Measurements from ENCODE around the gene STRIP2. TPM values are rescaled to one million over a fixed set of nuclear protein-coding genes. Genes with fewer than 3 reads are reported as not detected.
"Not testable (repeated sequence)": the region's sequence is repeated elsewhere in the genome, so short reads cannot be mapped to it uniquely, and the experiment has no call there.

STRIP2 gene
- polyA plus RNA-seq, 1 donor from 2014 or later, result 7.4 TPM

DNA sequence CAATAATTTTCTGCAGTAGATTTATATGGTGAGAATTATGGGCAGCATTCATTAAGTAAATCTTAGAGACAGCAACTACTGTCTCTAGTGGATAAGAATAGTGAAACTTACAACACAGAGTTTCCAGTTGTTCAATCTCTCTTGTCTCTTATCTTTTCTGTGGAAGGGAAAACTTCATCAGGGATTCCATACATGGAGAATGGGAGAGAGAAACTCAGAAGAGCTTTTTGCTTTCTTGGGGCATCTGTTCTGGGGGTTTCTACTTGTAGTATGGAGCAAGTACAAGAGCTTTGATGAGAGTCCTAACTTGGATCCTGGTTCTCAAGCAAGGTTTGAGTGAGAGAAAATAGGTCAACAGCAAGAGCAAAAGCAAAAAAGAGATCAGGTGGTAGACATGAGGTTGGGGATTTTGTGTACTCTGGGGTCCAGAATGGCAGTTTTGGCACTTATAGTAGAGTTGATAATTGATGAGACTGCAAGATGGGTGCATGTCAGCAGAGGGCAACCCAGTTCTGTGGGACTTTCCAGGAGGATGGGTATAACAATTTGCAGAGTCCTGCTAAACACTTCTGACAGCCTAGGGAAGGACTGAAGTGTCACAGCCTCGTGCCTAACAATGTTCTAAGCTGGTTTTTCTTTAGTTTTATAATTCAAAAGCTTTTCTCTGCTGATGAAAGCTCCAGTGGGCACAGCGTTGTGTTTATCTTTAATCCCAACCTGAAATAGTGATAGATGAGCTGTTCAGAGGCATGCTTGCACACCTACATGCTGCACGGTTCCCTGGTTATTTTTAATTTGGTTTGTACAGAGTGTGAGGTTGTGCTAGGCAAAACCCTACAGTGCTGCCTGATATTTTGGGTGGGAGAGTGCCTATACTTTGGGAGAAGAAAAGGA is 32.0 kb upstream of the STRIP2 start:
- Histone ChIP-seq H3K27me3 (ENCODE audit: insufficient read depth, low read depth, low read length) (no peaks in the 10 kb centered on the region), H3K4me2 (ENCODE audit: low read length) (no peak overlapping the region), H2AFZ (ENCODE audit: low read depth, low read length) (no peak overlapping the region), H3K79me2 (replicated peaks; ENCODE audit: insufficient read depth, low read length) (no peaks in the 10 kb centered on the region), H3K36me3 (ENCODE audit: insufficient read depth, low read length) (peaks cover 13% of the 10 kb centered on the region), H3K9me2 (ENCODE audit: insufficient read depth, low read length) (no peaks in the 10 kb centered on the region), H3K27ac (ENCODE audit: low read length) (no peak overlapping the region), H3K9ac (ENCODE audit: low read length) (no peak overlapping the region), H3K9me3 (ENCODE audit: low read length) (no peaks in the 10 kb centered on the region), H3F3A (ENCODE audit: insufficient read depth, low read length, poor library complexity, severe bottlenecking) (no peaks in the 10 kb centered on the region), H3K4me3 (ENCODE audit: low read length) (no peak overlapping the region), H4K20me1 (ENCODE audit: insufficient read depth) (no peaks in the 10 kb centered on the region)
- TF ChIP-seq EP300 (conservative IDR thresholded peaks at IDR 0.05; ENCODE audit: poor library complexity, severe bottlenecking), result no peak
- no peak for TF ChIP-seq MXI1 (conservative IDR thresholded peaks at IDR 0.05; ENCODE audit: poor library complexity, severe bottlenecking)
- TF ChIP-seq, protein P1, sequence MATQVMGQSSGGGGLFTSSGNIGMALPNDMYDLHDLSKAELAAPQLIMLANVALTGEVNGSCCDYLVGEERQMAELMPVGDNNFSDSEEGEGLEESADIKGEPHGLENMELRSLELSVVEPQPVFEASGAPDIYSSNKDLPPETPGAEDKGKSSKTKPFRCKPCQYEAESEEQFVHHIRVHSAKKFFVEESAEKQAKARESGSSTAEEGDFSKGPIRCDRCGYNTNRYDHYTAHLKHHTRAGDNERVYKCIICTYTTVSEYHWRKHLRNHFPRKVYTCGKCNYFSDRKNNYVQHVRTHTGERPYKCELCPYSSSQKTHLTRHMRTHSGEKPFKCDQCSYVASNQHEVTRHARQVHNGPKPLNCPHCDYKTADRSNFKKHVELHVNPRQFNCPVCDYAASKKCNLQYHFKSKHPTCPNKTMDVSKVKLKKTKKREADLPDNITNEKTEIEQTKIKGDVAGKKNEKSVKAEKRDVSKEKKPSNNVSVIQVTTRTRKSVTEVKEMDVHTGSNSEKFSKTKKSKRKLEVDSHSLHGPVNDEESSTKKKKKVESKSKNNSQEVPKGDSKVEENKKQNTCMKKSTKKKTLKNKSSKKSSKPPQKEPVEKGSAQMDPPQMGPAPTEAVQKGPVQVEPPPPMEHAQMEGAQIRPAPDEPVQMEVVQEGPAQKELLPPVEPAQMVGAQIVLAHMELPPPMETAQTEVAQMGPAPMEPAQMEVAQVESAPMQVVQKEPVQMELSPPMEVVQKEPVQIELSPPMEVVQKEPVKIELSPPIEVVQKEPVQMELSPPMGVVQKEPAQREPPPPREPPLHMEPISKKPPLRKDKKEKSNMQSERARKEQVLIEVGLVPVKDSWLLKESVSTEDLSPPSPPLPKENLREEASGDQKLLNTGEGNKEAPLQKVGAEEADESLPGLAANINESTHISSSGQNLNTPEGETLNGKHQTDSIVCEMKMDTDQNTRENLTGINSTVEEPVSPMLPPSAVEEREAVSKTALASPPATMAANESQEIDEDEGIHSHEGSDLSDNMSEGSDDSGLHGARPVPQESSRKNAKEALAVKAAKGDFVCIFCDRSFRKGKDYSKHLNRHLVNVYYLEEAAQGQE (IDR thresholded peaks at IDR 0.05; ENCODE audit: borderline replicate concordance), result no peak
- TF ChIP-seq RAD21 (conservative IDR thresholded peaks at IDR 0.05), result no peak
- TF ChIP-seq TAF1 (IDR thresholded peaks at IDR 0.05; ENCODE audit: low read depth), result no peak
- no peak for TF ChIP-seq SMC3 (conservative IDR thresholded peaks at IDR 0.05; ENCODE audit: poor library complexity)
- no peak for TF ChIP-seq POLR2AphosphoS5 (IDR thresholded peaks at IDR 0.05)
- TF ChIP-seq EZH2 (IDR thresholded peaks at IDR 0.05; ENCODE audit: borderline replicate concordance, insufficient read depth, low read length, poor library complexity, severe bottlenecking), result no peak
- TF ChIP-seq, protein P2, sequence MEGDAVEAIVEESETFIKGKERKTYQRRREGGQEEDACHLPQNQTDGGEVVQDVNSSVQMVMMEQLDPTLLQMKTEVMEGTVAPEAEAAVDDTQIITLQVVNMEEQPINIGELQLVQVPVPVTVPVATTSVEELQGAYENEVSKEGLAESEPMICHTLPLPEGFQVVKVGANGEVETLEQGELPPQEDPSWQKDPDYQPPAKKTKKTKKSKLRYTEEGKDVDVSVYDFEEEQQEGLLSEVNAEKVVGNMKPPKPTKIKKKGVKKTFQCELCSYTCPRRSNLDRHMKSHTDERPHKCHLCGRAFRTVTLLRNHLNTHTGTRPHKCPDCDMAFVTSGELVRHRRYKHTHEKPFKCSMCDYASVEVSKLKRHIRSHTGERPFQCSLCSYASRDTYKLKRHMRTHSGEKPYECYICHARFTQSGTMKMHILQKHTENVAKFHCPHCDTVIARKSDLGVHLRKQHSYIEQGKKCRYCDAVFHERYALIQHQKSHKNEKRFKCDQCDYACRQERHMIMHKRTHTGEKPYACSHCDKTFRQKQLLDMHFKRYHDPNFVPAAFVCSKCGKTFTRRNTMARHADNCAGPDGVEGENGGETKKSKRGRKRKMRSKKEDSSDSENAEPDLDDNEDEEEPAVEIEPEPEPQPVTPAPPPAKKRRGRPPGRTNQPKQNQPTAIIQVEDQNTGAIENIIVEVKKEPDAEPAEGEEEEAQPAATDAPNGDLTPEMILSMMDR (IDR thresholded peaks at IDR 0.05; ENCODE audit: poor library complexity, severe bottlenecking), result no peak

DNA sequence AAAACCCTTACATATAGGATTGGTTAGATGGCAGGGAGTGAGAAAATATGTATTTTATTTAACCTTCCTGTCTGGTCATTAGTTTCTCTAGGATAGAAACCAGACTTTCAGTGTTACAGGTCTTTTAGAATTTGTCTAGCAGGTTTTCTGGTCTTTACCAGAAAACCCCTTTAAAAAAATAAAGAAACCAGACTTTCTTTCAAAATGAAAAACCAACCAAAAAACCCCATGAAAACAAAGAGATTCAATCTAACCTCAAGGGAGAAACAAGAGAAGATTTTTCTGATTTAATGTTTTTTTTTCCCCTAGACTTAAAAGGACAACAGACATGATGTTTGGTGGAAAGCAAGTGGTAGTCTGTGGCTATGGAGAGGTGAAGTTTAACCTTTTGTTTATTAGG is 28.7 kb upstream of the STRIP2 start:
- Histone ChIP-seq H3K27ac (ENCODE audit: low read length) (no peak overlapping the region), H3K9ac (ENCODE audit: low read length) (no peak overlapping the region), H3K4me2 (ENCODE audit: low read length) (no peak overlapping the region), H3K9me2 (ENCODE audit: insufficient read depth, low read length) (no peaks in the 10 kb centered on the region), H3K36me3 (ENCODE audit: insufficient read depth, low read length) (peaks cover 13% of the 10 kb centered on the region), H3K9me3 (ENCODE audit: low read length) (no peaks in the 10 kb centered on the region), H3F3A (ENCODE audit: insufficient read depth, low read length, poor library complexity, severe bottlenecking) (no peaks in the 10 kb centered on the region), H3K27me3 (ENCODE audit: insufficient read depth, low read depth, low read length) (no peaks in the 10 kb centered on the region), H3K4me3 (ENCODE audit: low read length) (no peak overlapping the region), H2AFZ (ENCODE audit: low read depth, low read length) (no peak overlapping the region), H3K79me2 (replicated peaks; ENCODE audit: insufficient read depth, low read length) (no peaks in the 10 kb centered on the region), H4K20me1 (ENCODE audit: insufficient read depth) (no peaks in the 10 kb centered on the region)
- TF ChIP-seq, protein P1 (IDR thresholded peaks at IDR 0.05; ENCODE audit: borderline replicate concordance), result no peak
- TF ChIP-seq SMC3 (conservative IDR thresholded peaks at IDR 0.05; ENCODE audit: poor library complexity), result no peak
- TF ChIP-seq TAF1 (IDR thresholded peaks at IDR 0.05; ENCODE audit: low read depth), result no peak
- TF ChIP-seq MXI1 (conservative IDR thresholded peaks at IDR 0.05; ENCODE audit: poor library complexity, severe bottlenecking), result no peak
- no peak for TF ChIP-seq POLR2AphosphoS5 (IDR thresholded peaks at IDR 0.05)
- no peak for TF ChIP-seq EP300 (conservative IDR thresholded peaks at IDR 0.05; ENCODE audit: poor library complexity, severe bottlenecking)
- no peak for TF ChIP-seq RAD21 (conservative IDR thresholded peaks at IDR 0.05)
- TF ChIP-seq, protein P2 (IDR thresholded peaks at IDR 0.05; ENCODE audit: poor library complexity, severe bottlenecking), result no peak
- no peak for TF ChIP-seq EZH2 (IDR thresholded peaks at IDR 0.05; ENCODE audit: borderline replicate concordance, insufficient read depth, low read length, poor library complexity, severe bottlenecking)

DNA sequence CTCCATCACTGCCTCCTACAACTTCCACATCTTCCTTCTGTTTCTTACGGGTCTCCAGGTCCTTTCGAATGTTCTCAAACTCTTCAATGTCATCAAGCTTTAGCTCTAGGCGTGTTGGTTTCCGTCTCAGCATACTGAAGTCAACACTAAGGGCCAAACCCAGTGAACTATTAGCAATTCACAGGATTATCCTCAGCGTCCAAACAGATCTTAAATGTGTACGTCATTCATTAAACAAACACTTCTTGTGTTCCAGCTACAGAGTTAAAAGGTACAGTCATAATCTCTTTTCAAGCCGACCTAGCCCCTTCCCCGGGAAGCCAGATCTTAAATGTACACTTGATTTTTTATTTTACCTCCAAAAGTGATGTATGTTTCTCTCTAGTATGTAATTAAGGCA is 24.0 kb upstream of the STRIP2 start:
- H3K9ac ChIP-seq (ENCODE audit: low read length); H3K9me2 ChIP-seq (ENCODE audit: insufficient read depth, low read length); H3K79me2 ChIP-seq (replicated peaks; ENCODE audit: insufficient read depth, low read length); H4K20me1 ChIP-seq (ENCODE audit: insufficient read depth); H2AFZ ChIP-seq (ENCODE audit: low read depth, low read length); H3K27ac ChIP-seq (ENCODE audit: low read length); H3K9me3 ChIP-seq (ENCODE audit: low read length); H3K27me3 ChIP-seq (ENCODE audit: insufficient read depth, low read depth, low read length); H3K4me2 ChIP-seq (ENCODE audit: low read length); H3K4me3 ChIP-seq (ENCODE audit: low read length); H3F3A ChIP-seq (ENCODE audit: insufficient read depth, low read length, poor library complexity, severe bottlenecking): not testable (repeated sequence)
- H3K36me3 ChIP-seq (ENCODE audit: insufficient read depth, low read length), result peaks cover 16% of the 10 kb centered on the region

Measured in neural cell (in vitro differentiated cells).